Stimulated activated CD4-positive, alpha-beta T cell treated with anti-CD3 and anti-CD28 coated beads, Interleukin-2, amount 100 ng/mL, for 4 hours (primary cell): ENCODE measurements around the gene CCDC77.
"Not testable (repeated sequence)": the region's sequence is repeated elsewhere in the genome, so short reads cannot be mapped to it uniquely, and the experiment has no call there.

Experiments used
- DNase-seq: peaks from one replicate; pipeline ENCODE4 v3.0.0-alpha.2; 2020; ENCODE audit warnings: low read depth

The CCDC77 gene

DNA sequence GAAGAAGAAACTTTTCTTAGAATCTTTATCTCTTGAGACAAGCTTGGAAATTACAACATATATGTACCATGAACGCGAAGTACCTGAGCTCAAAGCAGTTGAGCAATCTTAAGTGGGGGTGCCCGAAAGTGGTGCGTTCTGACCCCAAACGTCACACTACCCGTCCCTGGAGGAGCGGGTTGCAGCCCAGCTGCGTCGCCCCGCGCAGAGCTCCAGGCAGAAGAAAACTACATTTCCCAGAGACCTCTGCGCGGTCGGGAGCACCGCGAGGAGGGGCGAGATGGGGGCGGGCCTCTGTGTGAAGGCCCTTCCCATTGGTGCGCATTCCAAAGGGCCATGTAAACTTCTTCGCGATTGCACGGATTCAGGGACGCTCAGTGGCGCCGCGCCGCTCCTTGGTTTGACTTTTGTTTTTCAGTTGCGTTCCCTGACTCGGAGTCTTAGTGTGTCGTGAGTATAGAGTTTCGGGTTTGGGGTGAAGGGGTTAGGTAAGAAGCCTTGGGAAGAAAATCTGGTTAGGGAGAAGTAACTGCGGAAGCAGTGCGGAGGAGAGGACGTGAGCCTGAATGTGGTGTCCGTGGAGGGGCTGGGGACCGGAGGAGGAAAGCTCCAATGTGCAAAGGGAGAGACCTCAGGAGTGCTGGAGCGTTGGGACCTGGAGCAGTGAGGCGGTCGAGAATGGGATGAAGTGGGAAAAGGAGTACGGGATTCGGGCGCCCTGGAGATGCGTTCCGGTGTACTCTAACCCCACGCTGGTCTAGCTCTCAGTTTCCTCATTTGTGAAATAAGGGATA is at the start of gene CCDC77:
Gene CCDC77, plus strand, starts transcription at position 410 of the 794 bp plus-strand sequence. CDS start 7,740 bp downstream, outside the sequence.
- peak; percentile 87 for DNase-seq

GRCh38 chr12:356276-356988 is 45.0 kb upstream of the CCDC77 start:
- no peak for DNase-seq

DNA sequence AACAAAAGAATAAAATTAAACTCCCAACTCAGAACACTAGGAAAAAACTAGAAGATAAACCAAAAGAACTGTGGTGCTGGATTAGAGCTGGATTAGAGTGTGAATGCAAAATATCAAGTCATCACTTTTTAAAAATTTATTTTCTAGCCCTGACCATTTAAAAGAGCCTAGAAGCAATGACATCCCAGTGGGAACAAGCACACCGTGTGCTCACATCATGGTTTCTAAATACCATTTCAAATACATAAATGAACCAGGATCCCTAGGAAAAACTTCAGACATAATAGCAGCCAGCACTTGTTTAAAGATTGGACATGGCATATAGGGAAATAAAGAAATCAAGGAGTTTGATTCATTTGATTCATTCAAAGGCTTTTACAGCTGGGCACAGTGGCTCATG is 42.4 kb upstream of the CCDC77 start:
- no peak for DNase-seq

- DNase-seq: no peak
These were observed 34.6 kb upstream of the CCDC77 start for GRCh38 chr12:366820-367219.

- no peak for DNase-seq
These were observed 33.5 kb upstream of the CCDC77 start for GRCh38 chr12:367972-368371.

GRCh38 chr12:370739-371485 is 30.5 kb upstream of the CCDC77 start:
- DNase-seq: not testable (repeated sequence)

GRCh38 chr12:386651-387050 is 14.8 kb upstream of the CCDC77 start:
- no peak for DNase-seq

- DNase-seq: no peak
These were observed 13.4 kb upstream of the CCDC77 start for GRCh38 chr12:388012-388411.

DNA sequence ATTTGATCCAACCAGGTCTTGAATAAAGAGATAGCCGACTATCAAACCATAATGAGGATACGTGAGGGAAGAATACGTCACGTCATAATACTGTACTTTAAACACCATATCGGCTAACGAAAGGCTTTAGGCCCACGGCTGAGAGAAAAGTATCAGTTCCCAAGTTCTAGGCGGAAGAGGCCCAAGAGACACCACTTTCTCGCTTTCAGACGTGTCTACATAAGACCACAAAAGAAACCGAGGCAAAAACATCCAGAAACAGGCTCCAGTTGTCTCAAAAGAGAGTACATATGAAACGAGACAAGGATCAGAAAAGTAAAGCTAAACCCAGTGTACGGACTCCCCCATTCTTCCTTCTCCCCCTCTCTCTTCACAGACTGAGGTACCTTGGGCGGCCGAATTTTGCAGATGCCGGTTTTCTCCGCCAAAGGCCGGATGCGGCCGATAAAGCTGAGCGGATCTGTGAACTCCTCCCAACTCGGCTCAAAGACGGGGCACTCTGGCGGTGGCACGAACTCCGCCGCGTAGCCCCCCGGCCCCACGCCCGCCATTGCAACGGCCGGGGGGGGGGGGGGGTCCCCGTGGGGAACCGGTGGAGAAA is 12.8 kb upstream of the CCDC77 start:
- no peak for DNase-seq

DNA sequence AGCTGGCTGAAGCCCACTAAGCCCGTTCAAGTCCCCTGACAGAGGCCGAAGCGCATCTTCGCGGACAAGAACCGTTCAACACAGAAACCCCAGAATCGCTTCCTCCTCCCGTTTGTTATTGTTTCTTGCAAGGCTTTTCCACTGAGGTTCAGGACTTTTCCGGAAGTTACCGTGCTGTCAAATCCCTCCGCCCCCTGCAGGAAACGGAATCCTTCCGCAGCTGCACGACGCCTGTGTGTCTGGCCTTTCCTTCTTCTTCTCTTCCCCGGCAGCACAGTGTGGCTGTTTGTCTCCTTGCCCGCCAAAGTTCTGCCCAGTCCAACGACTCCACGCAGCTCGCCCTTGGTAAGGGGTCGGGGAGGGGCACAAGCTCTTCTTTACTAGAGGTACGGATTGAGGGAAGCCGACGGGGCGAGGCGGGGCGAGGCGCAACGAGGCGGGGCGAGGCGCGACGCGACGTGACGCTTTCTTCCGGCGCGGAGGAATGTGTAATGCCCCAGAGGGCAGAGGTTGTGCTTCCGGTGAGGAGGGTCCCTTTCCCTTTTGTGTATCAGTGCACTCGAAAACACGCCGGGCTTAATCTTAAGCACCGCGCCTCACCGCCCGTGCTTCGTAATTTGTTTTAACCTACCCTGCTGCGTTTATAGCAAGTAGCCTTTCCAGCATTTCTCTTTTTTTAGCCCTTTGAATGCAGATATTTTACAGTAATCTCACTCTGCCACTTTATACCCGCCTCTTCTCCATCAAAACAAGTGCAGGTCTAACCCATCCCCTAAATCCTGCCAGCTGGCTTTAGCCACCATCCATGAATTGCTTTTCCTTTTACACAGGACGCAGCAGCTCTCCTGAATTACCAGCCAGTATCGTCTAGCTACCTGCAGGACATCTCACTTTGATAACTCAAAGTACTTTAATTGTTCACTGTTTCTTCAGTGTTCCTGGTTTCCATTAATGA is 12.0 kb upstream of the CCDC77 start, which contains the start of gene KDM5A:
Gene KDM5A, minus strand, starts transcription at position 179 of the 955 bp plus-strand sequence. CDS start 229 bp downstream, outside the sequence.
- peak; percentile 82 for DNase-seq

GRCh38 chr12:400828-401227 is 616 bp upstream of the CCDC77 start:
- DNase-seq: no peak

DNA sequence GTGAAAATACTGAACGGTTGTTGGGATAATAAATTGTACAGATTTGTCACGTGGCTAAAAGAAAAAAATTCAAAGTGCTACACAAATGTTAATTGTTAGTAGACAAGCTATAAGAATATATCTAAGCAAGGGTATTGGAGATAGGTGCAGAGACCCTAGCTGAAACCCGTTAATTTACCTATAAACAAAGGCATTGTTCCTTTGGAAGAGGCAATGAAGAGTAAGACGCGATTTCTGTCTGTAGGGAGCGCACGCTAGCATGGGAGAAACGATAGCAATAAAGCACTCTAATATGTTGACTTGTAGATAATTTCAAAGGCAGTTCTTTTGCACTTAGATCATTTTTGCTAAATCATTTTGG is 565 bp downstream of the CCDC77 start:
- no peak for DNase-seq

- DNase-seq: no peak
These were observed 13.4 kb downstream of the CCDC77 start for GRCh38 chr12:414859-415258.

DNA sequence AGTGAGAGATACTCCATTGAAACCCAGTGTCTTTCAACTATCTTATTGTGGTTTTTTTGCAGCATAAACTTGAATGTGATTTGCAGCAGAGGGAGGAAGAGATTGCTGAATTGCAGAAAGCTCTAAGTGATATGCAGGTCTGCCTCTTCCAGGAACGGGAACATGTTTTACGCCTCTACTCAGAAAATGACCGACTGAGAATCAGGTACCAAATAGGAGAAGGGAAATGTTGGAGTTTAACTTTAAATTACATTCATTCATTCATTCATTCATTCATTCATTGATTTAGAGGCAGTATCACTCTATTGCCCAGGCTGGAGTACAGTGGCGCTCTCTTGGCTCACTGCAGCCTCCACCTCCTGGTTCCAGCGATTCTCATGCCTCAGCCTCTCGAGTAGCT is 17.0 kb downstream of the CCDC77 start:
- no peak for DNase-seq

GRCh38 chr12:422526-422925 is 21.1 kb downstream of the CCDC77 start:
- no peak for DNase-seq

GRCh38 chr12:435737-436136 is 34.3 kb downstream of the CCDC77 start:
- not testable (repeated sequence) for DNase-seq

DNA sequence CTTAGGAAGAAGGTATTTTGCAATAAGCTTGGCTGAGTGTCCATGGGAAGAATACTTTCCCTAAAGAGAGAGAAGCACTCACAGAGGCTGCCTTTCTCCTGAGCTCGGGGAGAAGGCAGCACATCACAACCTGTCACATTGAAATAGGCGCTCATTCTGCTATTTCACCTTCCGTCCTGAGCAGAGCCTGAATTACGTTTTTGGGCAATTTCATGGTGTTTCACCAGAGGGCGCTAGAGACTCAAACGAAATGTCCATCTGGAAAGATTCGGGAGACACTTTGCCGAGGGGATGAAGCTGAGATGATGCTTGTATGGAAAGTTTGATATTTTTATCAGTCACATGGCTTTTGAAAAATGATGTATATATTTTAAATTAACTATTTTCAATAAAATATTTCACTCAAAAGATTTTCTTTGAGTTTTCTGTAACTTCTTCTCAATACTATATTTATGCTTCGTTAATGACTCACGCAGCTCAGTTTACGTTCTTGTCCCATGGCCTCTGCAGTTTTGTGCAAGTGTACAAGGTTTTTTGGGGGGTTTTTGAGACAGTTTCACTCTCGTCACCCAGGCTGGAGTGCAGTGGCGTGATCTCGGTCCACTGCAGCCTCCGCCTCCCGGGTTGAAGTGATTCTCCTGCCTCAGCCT is 40.9 kb downstream of the CCDC77 start:
- DNase-seq: no peak

GRCh38 chr12:447141-447540 is 45.7 kb downstream of the CCDC77 start:
- no peak for DNase-seq

DNA sequence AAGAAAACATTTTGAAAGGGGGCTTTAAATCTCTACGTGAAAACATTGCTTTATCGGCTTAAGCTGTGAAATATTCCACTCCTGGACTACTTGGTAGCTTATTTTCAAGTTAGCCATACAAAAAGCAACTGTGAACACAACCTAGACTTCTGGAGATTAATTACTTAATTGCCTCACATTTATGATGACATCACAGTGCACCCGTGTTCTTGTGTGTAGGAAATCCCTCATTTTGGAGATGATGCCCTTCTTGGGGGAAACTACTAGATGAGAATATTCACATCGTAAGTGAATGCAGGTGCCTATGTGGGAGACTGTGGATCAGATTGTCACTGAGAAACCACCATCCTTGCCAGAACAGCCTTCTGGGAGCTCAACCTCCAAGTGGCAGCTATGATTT is 47.8 kb downstream of the CCDC77 start:
- DNase-seq: no peak

- DNase-seq: no peak
These were observed 49.0 kb downstream of the CCDC77 start for GRCh38 chr12:450438-450837.
